HepG2 (cell line): ENCODE data around the gene ALOXE3. TPM values are rescaled to one million over a fixed set of nuclear protein-coding genes. Genes with fewer than 3 reads are reported as not detected.
A peak's percentile ranks its signal among the peaks of the same experiment; 100 is the strongest.

Experiments
- CEBPB ChIP-seq: IDR thresholded peaks from 2 replicates; pipeline ENCODE4 v1.6.1; 2011; ENCODE audit warnings: low read depth, low read length, improper control_type of control experiment, borderline replicate concordance
- MBD4 ChIP-seq: IDR thresholded peaks from 2 replicates; pipeline ENCODE4 v1.6.1; 2012; ENCODE audit warnings: low read length, inconsistent platforms, borderline replicate concordance
- NR1H2 ChIP-seq: sonication (generic); formaldehyde crosslinking; IDR thresholded peaks from 2 replicates; pipeline ENCODE4 v1.8.1; 2022; ENCODE audit warnings: low read depth, missing genetic modification reagents, borderline replicate concordance
- NR3C1 ChIP-seq: sonication (generic); formaldehyde crosslinking; IDR thresholded peaks from 2 replicates; pipeline ENCODE4 v1.4.0; 2020; ENCODE audit warnings: missing genetic modification reagents
- PCBP1 ChIP-seq: fragments of 200-400 bp; formaldehyde crosslinking; IDR thresholded peaks from 2 replicates; pipeline ENCODE4 v1.6.1; 2017; ENCODE audit warnings: mild to moderate bottlenecking, low read depth, low read length, borderline replicate concordance
- SP4 ChIP-seq: sonication (generic); formaldehyde crosslinking; IDR thresholded peaks from 2 replicates; pipeline ENCODE4 v1.8.1; 2023; ENCODE audit warnings: mild to moderate bottlenecking, missing genetic modification reagents
- ZMAT3 ChIP-seq: sonication (generic); formaldehyde crosslinking; conservative IDR thresholded peaks from 2 replicates; pipeline ENCODE4 v1.7.0; 2021; ENCODE audit warnings: missing genetic modification reagents
- ZNF572 ChIP-seq: sonication (generic); formaldehyde crosslinking; IDR thresholded peaks from 2 replicates; pipeline ENCODE4 v1.5.1; 2020; ENCODE audit warnings: mild to moderate bottlenecking, missing genetic modification reagents
- ZNF788 ChIP-seq: sonication (generic); formaldehyde crosslinking; IDR thresholded peaks from 2 replicates; pipeline ENCODE4 v1.5.0; 2020; ENCODE audit warnings: mild to moderate bottlenecking, missing genetic modification reagents, borderline replicate concordance
- polyA plus RNA-seq, 8 experiments: library from polyadenylated mRNA; depleted of rRNA in 3 of 8; stranded (reverse) in 7 of 8; unstranded in 1 of 8; fragments of >200 nt; fragmentation: Illumina TruSeq in 4 of 8; extraction: Trizol in 4 of 8; gene quantifications; 2 replicates each; pipeline versions ENCODE4 v1.2.1 to v1.2.3, GENCODE V29; 2011 to 2016; ENCODE audit warnings: low read depth in 4 of 8, missing spikeins in 1 of 8, mixed read lengths in 1 of 8; ENCODE audit not compliant: insufficient read depth in 1 of 8
- total RNA-seq, 5 experiments: library from RNA; depleted of rRNA; stranded (reverse); fragments of >200 nt; fragmentation: Illumina TruSeq; extraction: Trizol; gene quantifications; 2 replicates each; pipeline ENCODE4 v1.2.3, GENCODE V29; 2016; ENCODE audit warnings: low read depth in 1 of 5
- TF ChIP-seq, protein P1 (sequence below): sonication (generic); formaldehyde crosslinking; IDR thresholded peaks from 2 replicates; pipeline ENCODE4 v1.4.0; 2020; ENCODE audit warnings: missing genetic modification reagents
- TF ChIP-seq, protein P2 (sequence below): sonication (generic); formaldehyde crosslinking; IDR thresholded peaks from 2 replicates; pipeline ENCODE4 v1.5.0; 2020; ENCODE audit warnings: mild to moderate bottlenecking, missing genetic modification reagents, borderline replicate concordance
- TF ChIP-seq, protein P3 (sequence below): IDR thresholded peaks from 2 replicates; pipeline ENCODE4 v1.6.1; 2018; ENCODE audit warnings: missing genetic modification reagents

Gene ALOXE3
- total and polyA plus RNA-seq, 2 of the 13 experiments (the other 11 are each of a cell fraction or from before 2014, with no cell fraction given): 0.07 TPM; not detected in 1

DNA sequence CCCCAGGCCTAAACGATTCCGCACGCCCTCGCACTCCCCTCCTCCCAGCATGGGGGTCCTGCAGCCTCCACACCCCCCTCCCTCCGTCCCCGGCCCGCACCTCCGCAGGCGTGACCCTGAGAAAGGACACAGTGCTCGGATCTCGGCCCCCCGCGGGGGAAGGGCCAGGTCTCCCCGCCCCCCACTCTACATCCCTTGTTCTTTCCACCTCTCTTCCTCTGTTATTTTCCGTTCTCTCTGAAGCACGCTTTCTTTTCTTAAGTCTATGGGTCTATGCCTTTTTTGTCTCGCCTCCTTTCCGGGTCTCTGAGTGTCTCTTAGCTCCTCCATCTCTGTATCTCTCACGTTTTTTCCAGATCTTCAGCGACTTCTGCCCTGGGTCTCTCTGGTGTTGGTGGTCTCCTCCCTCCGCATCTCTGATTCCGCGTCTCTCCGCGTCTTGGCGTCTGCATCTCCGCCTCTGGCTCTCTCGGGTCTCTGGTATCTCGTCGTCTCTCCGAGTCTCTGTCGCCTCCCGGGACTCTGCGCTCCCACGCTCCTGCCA is 7.7 kb upstream of the ALOXE3 start (continued):
- TF ChIP-seq, protein P1, sequence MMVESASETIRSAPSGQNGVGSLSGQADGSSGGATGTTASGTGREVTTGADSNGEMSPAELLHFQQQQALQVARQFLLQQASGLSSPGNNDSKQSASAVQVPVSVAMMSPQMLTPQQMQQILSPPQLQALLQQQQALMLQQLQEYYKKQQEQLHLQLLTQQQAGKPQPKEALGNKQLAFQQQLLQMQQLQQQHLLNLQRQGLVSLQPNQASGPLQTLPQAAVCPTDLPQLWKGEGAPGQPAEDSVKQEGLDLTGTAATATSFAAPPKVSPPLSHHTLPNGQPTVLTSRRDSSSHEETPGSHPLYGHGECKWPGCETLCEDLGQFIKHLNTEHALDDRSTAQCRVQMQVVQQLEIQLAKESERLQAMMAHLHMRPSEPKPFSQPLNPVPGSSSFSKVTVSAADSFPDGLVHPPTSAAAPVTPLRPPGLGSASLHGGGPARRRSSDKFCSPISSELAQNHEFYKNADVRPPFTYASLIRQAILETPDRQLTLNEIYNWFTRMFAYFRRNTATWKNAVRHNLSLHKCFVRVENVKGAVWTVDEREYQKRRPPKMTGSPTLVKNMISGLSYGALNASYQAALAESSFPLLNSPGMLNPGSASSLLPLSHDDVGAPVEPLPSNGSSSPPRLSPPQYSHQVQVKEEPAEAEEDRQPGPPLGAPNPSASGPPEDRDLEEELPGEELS (CRISPR knock-in tag): no peak
- no peak for TF ChIP-seq PCBP1
- TF ChIP-seq, protein P2, sequence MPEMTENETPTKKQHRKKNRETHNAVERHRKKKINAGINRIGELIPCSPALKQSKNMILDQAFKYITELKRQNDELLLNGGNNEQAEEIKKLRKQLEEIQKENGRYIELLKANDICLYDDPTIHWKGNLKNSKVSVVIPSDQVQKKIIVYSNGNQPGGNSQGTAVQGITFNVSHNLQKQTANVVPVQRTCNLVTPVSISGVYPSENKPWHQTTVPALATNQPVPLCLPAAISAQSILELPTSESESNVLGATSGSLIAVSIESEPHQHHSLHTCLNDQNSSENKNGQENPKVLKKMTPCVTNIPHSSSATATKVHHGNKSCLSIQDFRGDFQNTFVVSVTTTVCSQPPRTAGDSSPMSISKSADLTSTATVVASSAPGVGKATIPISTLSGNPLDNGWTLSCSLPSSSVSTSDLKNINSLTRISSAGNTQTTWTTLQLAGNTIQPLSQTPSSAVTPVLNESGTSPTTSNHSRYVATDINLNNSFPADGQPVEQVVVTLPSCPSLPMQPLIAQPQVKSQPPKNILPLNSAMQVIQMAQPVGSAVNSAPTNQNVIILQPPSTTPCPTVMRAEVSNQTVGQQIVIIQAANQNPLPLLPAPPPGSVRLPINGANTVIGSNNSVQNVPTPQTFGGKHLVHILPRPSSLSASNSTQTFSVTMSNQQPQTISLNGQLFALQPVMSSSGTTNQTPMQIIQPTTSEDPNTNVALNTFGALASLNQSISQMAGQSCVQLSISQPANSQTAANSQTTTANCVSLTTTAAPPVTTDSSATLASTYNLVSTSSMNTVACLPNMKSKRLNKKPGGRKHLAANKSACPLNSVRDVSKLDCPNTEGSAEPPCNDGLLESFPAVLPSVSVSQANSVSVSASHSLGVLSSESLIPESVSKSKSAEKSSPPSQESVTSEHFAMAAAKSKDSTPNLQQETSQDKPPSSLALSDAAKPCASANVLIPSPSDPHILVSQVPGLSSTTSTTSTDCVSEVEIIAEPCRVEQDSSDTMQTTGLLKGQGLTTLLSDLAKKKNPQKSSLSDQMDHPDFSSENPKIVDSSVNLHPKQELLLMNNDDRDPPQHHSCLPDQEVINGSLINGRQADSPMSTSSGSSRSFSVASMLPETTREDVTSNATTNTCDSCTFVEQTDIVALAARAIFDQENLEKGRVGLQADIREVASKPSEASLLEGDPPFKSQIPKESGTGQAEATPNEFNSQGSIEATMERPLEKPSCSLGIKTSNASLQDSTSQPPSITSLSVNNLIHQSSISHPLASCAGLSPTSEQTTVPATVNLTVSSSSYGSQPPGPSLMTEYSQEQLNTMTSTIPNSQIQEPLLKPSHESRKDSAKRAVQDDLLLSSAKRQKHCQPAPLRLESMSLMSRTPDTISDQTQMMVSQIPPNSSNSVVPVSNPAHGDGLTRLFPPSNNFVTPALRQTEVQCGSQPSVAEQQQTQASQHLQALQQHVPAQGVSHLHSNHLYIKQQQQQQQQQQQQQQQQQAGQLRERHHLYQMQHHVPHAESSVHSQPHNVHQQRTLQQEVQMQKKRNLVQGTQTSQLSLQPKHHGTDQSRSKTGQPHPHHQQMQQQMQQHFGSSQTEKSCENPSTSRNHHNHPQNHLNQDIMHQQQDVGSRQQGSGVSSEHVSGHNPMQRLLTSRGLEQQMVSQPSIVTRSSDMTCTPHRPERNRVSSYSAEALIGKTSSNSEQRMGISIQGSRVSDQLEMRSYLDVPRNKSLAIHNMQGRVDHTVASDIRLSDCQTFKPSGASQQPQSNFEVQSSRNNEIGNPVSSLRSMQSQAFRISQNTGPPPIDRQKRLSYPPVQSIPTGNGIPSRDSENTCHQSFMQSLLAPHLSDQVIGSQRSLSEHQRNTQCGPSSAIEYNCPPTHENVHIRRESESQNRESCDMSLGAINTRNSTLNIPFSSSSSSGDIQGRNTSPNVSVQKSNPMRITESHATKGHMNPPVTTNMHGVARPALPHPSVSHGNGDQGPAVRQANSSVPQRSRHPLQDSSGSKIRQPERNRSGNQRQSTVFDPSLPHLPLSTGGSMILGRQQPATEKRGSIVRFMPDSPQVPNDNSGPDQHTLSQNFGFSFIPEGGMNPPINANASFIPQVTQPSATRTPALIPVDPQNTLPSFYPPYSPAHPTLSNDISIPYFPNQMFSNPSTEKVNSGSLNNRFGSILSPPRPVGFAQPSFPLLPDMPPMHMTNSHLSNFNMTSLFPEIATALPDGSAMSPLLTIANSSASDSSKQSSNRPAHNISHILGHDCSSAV (CRISPR knock-in tag): no peak
- no peak for TF ChIP-seq ZMAT3 (CRISPR knock-in tag)
- TF ChIP-seq ZNF572: no peak
- TF ChIP-seq, protein P3, sequence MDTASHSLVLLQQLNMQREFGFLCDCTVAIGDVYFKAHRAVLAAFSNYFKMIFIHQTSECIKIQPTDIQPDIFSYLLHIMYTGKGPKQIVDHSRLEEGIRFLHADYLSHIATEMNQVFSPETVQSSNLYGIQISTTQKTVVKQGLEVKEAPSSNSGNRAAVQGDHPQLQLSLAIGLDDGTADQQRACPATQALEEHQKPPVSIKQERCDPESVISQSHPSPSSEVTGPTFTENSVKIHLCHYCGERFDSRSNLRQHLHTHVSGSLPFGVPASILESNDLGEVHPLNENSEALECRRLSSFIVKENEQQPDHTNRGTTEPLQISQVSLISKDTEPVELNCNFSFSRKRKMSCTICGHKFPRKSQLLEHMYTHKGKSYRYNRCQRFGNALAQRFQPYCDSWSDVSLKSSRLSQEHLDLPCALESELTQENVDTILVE (CRISPR knock-in tag): peak; percentile 10; the same call in 1 of the 2 replicates
- TF ChIP-seq NR3C1: no peak
- TF ChIP-seq ZNF788: 0 out of 2 replicates have a peak, but pooled peaks have one; percentile 6
- no peak for TF ChIP-seq SP4
- TF ChIP-seq CEBPB: no peak
- no peak for TF ChIP-seq NR1H2 (CRISPR knock-in tag)
- no peak for TF ChIP-seq MBD4
